ENCODE data around the gene LOC128125822.

Gene LOC128125822

GRCh38 chr6:63549076-63549475, 23.2 kb upstream of the LOC128125822 start:
- no peaks in the 10 kb centered on the region for H3K4me1 ChIP-seq
- ATAC-seq (no peak), DNase-seq (no peak)
- H3K9me3 ChIP-seq, result no peaks in the 10 kb centered on the region
- 83% methylated on average over 4 of the region's 5 CpGs for WGBS (ENCODE audit: insufficient coverage, low coverage, low lambda C conversion rate, missing lambda C conversion rate)
- H3K36me3 ChIP-seq, result no peaks in the 10 kb centered on the region
- no peak for TF ChIP-seq CTCF (IDR thresholded peaks at IDR 0.05)
- TF ChIP-seq POLR2A (IDR thresholded peaks at IDR 0.05), result no peak
- H3K27ac ChIP-seq, result no peak overlapping the region
- intact Hi-C loops (cut with DNase I), result no loop called here
- no peaks in the 10 kb centered on the region for H3K27me3 ChIP-seq
- no peak overlapping the region for H3K4me3 ChIP-seq

GRCh38 chr6:63553208-63553607, 19.1 kb upstream of the LOC128125822 start:
- TF ChIP-seq CTCF (IDR thresholded peaks at IDR 0.05), result no peak
- TF ChIP-seq POLR2A (IDR thresholded peaks at IDR 0.05), result no peak
- intact Hi-C loops (cut with DNase I), result no loop called here
- 79% methylated on average over 3 of the region's 3 CpGs for WGBS (ENCODE audit: insufficient coverage, low coverage, low lambda C conversion rate, missing lambda C conversion rate)
- Histone ChIP-seq H3K4me3 (no peak overlapping the region), H3K27ac (no peak overlapping the region), H3K9me3 (no peaks in the 10 kb centered on the region), H3K36me3 (no peaks in the 10 kb centered on the region), H3K4me1 (no peaks in the 10 kb centered on the region), H3K27me3 (no peaks in the 10 kb centered on the region)
- ATAC-seq (peak in 3 of 4 donors; percentile 29 to 57 (median 40)), DNase-seq (no peak)

- Histone ChIP-seq H3K27me3 (no peaks in the 10 kb centered on the region), H3K4me1 (no peaks in the 10 kb centered on the region), H3K4me3 (no peak overlapping the region), H3K27ac (no peak overlapping the region), H3K36me3 (no peaks in the 10 kb centered on the region), H3K9me3 (no peaks in the 10 kb centered on the region)
- intact Hi-C loops (cut with DNase I), result no loop called here
- DNase-seq (no peak), ATAC-seq (no peak)
- WGBS (ENCODE audit: insufficient coverage, low coverage, low lambda C conversion rate, missing lambda C conversion rate), result 86% methylated on average over 1 of the region's 1 CpG
- TF ChIP-seq CTCF (IDR thresholded peaks at IDR 0.05), result no peak
- no peak for TF ChIP-seq POLR2A (IDR thresholded peaks at IDR 0.05)
These were observed 18.4 kb upstream of the LOC128125822 start for GRCh38 chr6:63553900-63554299.

GRCh38 chr6:63554782-63555181, 17.5 kb upstream of the LOC128125822 start:
- no peak for DNase-seq
- no peaks in the 10 kb centered on the region for H3K4me1 ChIP-seq
- WGBS (ENCODE audit: insufficient coverage, low coverage, low lambda C conversion rate, missing lambda C conversion rate), result 89% methylated on average over 1 of the region's 1 CpG
- no peak for ATAC-seq
- intact Hi-C loops (cut with DNase I), result no loop called here
- TF ChIP-seq CTCF (IDR thresholded peaks at IDR 0.05) (no peak), POLR2A (IDR thresholded peaks at IDR 0.05) (no peak)
- H3K27me3 ChIP-seq, result no peaks in the 10 kb centered on the region
- H3K4me3 ChIP-seq, result no peak overlapping the region
- H3K36me3 ChIP-seq, result no peaks in the 10 kb centered on the region
- no peak overlapping the region for H3K27ac ChIP-seq
- H3K9me3 ChIP-seq, result no peaks in the 10 kb centered on the region

GRCh38 chr6:63556369-63556768, 15.9 kb upstream of the LOC128125822 start:
- intact Hi-C loops (cut with DNase I), result no loop called here
- H3K4me3 ChIP-seq, result no peak overlapping the region
- ATAC-seq, result no peak
- DNase-seq, result no peak
- H3K27me3 ChIP-seq, result no peaks in the 10 kb centered on the region
- 95% methylated on average over 4 of the region's 4 CpGs for WGBS (ENCODE audit: insufficient coverage, low coverage, low lambda C conversion rate, missing lambda C conversion rate)
- no peak overlapping the region for H3K27ac ChIP-seq
- peaks cover 0 to 9% (median 4%) of the 10 kb centered on the region in 4 donors for H3K4me1 ChIP-seq
- TF ChIP-seq CTCF (IDR thresholded peaks at IDR 0.05) (no peak), POLR2A (IDR thresholded peaks at IDR 0.05) (no peak)
- no peaks in the 10 kb centered on the region for H3K9me3 ChIP-seq
- no peaks in the 10 kb centered on the region for H3K36me3 ChIP-seq

All from right lobe of liver (tissue), 6 donors.